HepG2 (cell line): ENCODE results near the gene PIGW. TPM values are rescaled to one million over a fixed set of nuclear protein-coding genes. Genes with fewer than 3 reads are reported as not detected.

Source experiments
- DNMT1 ChIP-seq: sonication (generic); formaldehyde crosslinking; IDR thresholded peaks from 2 replicates; pipeline ENCODE4 v1.5.1; 2020; ENCODE audit warnings: mild to moderate bottlenecking, missing genetic modification reagents
- DZIP1 ChIP-seq: sonication (generic); formaldehyde crosslinking; IDR thresholded peaks from 2 replicates; pipeline ENCODE4 v1.5.0; 2020; ENCODE audit warnings: mild to moderate bottlenecking, missing genetic modification reagents
- IKZF5 ChIP-seq: IDR thresholded peaks from 2 replicates; pipeline ENCODE4 v1.6.1; 2018; ENCODE audit warnings: missing genetic modification reagents, mild to moderate bottlenecking, missing compliant biosample characterization
- MIER3 ChIP-seq: IDR thresholded peaks from 2 replicates; pipeline ENCODE4 v1.6.1; 2016; ENCODE audit warnings: missing compliant biosample characterization, borderline replicate concordance
- MTF2 ChIP-seq: sonication (generic); formaldehyde crosslinking; IDR thresholded peaks from 2 replicates; pipeline ENCODE4 v1.5.0; 2020; ENCODE audit warnings: missing genetic modification reagents, borderline replicate concordance
- RNF219 ChIP-seq: sonication (generic); formaldehyde crosslinking; IDR thresholded peaks from 2 replicates; pipeline ENCODE4 v1.5.0; 2020; ENCODE audit warnings: mild to moderate bottlenecking, missing genetic modification reagents
- TARDBP ChIP-seq: sonication (generic); formaldehyde crosslinking; IDR thresholded peaks from 2 replicates; pipeline ENCODE4 v1.8.0; 2022; ENCODE audit warnings: mild to moderate bottlenecking, missing genetic modification reagents
- ZNF224 ChIP-seq: sonication (generic); formaldehyde crosslinking; IDR thresholded peaks from 2 replicates; pipeline ENCODE4 v1.5.0; 2020; ENCODE audit warnings: mild to moderate bottlenecking, missing genetic modification reagents
- ZNF280D ChIP-seq: sonication (generic); formaldehyde crosslinking; IDR thresholded peaks from 2 replicates; pipeline ENCODE4 v1.5.1; 2020; ENCODE audit warnings: mild to moderate bottlenecking, missing genetic modification reagents
- ZNF501 ChIP-seq: sonication (generic); formaldehyde crosslinking; IDR thresholded peaks from 2 replicates; pipeline ENCODE4 v1.5.1; 2020; ENCODE audit warnings: mild to moderate bottlenecking, moderate library complexity, missing genetic modification reagents
- ZNF564 ChIP-seq: sonication (generic); formaldehyde crosslinking; IDR thresholded peaks from 2 replicates; pipeline ENCODE4 v1.8.1; 2023; ENCODE audit warnings: mild to moderate bottlenecking, missing genetic modification reagents
- ZNF577 ChIP-seq: sonication (generic); formaldehyde crosslinking; IDR thresholded peaks from 2 replicates; pipeline ENCODE4 v1.4.0; 2020; ENCODE audit warnings: mild to moderate bottlenecking, low read depth, missing genetic modification reagents, borderline replicate concordance
- ZNF580 ChIP-seq: IDR thresholded peaks from 2 replicates; pipeline ENCODE4 v1.6.1; 2016; ENCODE audit warnings: low read depth, borderline replicate concordance
- ZNF619 ChIP-seq: sonication (generic); formaldehyde crosslinking; IDR thresholded peaks from 2 replicates; pipeline ENCODE4 v1.4.0; 2020; ENCODE audit warnings: mild to moderate bottlenecking, missing genetic modification reagents
- ZNF652 ChIP-seq: IDR thresholded peaks from 2 replicates; pipeline ENCODE4 v1.6.1; 2016; ENCODE audit warnings: low read depth, borderline replicate concordance
- ZNF7 ChIP-seq: IDR thresholded peaks from 2 replicates; pipeline ENCODE4 v1.6.1; 2016; ENCODE audit warnings: missing biosample characterization, missing genetic modification reagents
- ZNF713 ChIP-seq: sonication (generic); formaldehyde crosslinking; IDR thresholded peaks from 2 replicates; pipeline ENCODE4 v1.4.0; 2020; ENCODE audit warnings: mild to moderate bottlenecking, missing genetic modification reagents
- polyA plus RNA-seq, 8 experiments: library from polyadenylated mRNA; depleted of rRNA in 3 of 8; stranded (reverse) in 7 of 8; unstranded in 1 of 8; fragments of >200 nt; fragmentation: Illumina TruSeq in 4 of 8; extraction: Trizol in 4 of 8; gene quantifications; 2 replicates each; pipeline versions ENCODE4 v1.2.1 to v1.2.3, GENCODE V29; 2011 to 2016; ENCODE audit warnings: low read depth in 4 of 8, missing spikeins in 1 of 8, mixed read lengths in 1 of 8; ENCODE audit not compliant: insufficient read depth in 1 of 8
- total RNA-seq, 5 experiments: library from RNA; depleted of rRNA; stranded (reverse); fragments of >200 nt; fragmentation: Illumina TruSeq; extraction: Trizol; gene quantifications; 2 replicates each; pipeline ENCODE4 v1.2.3, GENCODE V29; 2016; ENCODE audit warnings: low read depth in 1 of 5

The PIGW gene
- total and polyA plus RNA-seq, 2 of the 13 experiments (the other 11 are each of a cell fraction or from before 2014, with no cell fraction given) = 9.0 to 24.0 TPM

GRCh38 chr17:36545465-36546417 lies 11.0 kb downstream of the PIGW start (continued):
- TF ChIP-seq IKZF5 = 0 out of 2 replicates have a peak, but pooled peaks have one; percentile 29
- no peak; the same call in 1 of the 2 replicates for TF ChIP-seq MTF2 (CRISPR knock-in tag)
- no peak for TF ChIP-seq ZNF7 (CRISPR knock-in tag)
- peak; percentile 67; the same call in 1 of the 2 replicates for TF ChIP-seq ZNF564 (CRISPR knock-in tag)
- peak; percentile 72; the same call in 1 of the 2 replicates for TF ChIP-seq TARDBP (CRISPR knock-in tag)
- peak; percentile 53; the same call in 1 of the 2 replicates for TF ChIP-seq ZNF501
- TF ChIP-seq ZNF224 (CRISPR knock-in tag) = no peak
- TF ChIP-seq ZNF577 = 0 out of 2 replicates have a peak, but pooled peaks have one; percentile 15
- TF ChIP-seq ZNF280D (CRISPR knock-in tag) = no peak
- TF ChIP-seq ZNF713 (CRISPR knock-in tag) = no peak
- no peak for TF ChIP-seq ZNF619 (CRISPR knock-in tag)
- no peak for TF ChIP-seq DNMT1
- peak; percentile 80 for TF ChIP-seq ZNF580
- TF ChIP-seq MIER3 (CRISPR knock-in tag) = peak; percentile 69; the same call in 1 of the 2 replicates
- TF ChIP-seq ZNF652 (CRISPR knock-in tag) = no peak
- no peak for TF ChIP-seq RNF219
- no peak for TF ChIP-seq DZIP1
